G401 (cell line): ENCODE results near the gene GRWD1. TPM values are rescaled to one million over a fixed set of nuclear protein-coding genes. Genes with fewer than 3 reads are reported as not detected.
A peak's percentile ranks its signal among the peaks of the same experiment; 100 is the strongest.

ENCODE experiments used
- DNase-seq: peaks from one replicate; pipeline ENCODE4 v3.0.0-alpha.2; 2015; ENCODE audit warnings: low spot score
- in situ Hi-C: cut with HindIII; loops from 2 replicates; pipeline ENCODE4 v1.10.0; 2016; ENCODE audit warnings: low sequenced_read_pairs, mixed read lengths
- total RNA-seq: library from RNA; depleted of rRNA; stranded (reverse); fragments of >200 nt; shearing (Covaris generic); gene quantifications from 2 replicates; pipeline ENCODE4 v1.2.3, GENCODE V29; 2014

Gene GRWD1
- total RNA-seq, 1 experiment from 2014 or later: 99.8 TPM

DNA sequence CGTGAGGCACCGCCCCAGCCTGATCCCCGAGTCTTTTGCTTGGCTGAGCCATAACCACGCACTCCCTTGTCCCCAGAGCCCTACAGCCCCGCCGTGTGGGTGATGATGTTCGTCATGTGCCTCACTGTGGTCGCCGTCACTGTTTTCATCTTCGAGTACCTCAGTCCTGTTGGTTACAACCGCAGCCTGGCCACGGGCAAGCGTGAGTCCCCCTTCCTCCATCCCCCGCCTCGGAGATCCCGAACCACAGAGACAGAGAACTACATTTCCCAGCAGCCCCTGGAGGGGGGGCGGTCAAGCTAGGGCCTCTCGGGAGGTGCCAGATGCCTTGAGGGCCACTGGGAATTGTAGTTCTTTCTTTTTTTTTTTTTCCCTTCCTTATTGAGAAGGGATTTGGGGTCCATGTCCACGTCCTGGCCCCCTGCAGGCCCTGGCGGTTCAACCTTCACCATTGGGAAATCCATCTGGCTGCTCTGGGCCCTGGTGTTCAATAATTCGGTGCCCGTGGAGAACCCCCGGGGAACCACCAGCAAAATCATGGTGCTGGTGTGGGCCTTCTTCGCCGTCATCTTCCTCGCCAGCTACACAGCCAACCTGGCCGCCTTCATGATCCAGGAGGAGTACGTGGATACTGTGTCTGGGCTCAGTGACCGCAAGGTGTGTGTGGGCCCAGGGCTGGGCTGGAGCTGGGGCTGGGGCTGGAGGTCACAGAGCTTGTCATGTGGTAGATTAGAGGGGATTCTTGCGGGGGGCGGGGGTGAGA is 26.4 kb upstream of the GRWD1 start:
- in situ Hi-C loops: no loop called here
- DNase-seq: peak; percentile 65

DNA sequence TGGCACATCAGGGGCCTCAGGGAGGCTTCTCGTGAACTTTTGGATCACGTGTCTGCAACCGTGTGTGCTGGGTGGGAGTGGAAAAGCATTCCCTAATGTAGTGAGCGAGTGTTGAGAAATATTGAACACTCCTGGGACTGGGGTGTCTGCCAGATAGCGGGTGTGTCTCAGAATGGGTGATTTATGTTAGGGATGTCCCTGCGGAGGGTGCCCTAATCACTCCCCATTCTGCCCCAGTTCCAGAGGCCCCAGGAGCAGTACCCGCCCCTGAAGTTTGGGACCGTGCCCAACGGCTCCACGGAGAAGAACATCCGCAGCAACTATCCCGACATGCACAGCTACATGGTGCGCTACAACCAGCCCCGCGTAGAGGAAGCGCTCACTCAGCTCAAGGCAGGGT is 24.2 kb upstream of the GRWD1 start:
- no peak for DNase-seq
- in situ Hi-C loops: no loop called here

DNA sequence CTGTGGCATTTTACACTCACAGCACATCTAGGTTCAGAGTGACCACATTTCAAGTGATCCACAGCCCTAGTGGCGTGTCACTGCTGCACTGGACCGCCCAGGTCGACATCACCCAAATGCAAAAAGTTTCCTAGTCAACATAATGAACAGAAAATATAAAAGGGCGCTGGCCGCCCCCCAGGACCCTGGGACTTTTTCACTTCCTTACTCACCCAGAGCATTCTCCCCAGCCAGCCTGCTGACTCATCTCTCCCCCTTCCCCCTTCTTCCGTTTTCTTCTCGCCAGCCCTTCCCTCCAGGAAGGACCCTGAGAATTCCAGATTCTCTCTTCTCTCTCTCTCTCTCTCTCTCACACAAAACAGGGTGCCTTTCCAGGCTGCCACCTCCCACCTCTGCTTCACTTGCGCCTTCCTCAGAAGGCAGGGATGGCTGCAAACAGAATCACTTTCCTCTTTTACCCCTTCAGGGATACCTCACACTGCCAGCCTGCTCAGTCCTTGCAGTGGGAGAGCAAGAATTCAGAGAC is 21.0 kb upstream of the GRWD1 start:
- in situ Hi-C loops: no loop called here
- no peak for DNase-seq

DNA sequence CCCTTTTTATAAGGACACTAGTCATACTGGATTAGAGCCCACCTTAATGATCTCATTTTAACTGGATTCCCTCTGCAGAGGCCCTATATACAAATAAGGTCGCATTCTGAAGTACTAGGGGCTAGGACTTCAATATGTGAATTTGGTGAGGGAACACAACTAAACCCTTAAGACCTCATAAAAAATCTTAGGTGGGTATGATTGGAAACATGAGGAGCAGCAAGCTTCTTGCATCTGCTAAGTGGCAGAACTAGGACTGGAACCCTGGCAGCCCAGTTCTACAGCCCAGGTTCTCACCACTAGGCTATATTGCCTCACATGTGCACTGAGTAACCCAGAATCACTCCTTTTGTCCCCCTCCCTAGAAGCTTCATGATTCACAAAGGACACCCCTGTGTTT is 17.1 kb upstream of the GRWD1 start:
- no peak for DNase-seq
- in situ Hi-C loops: no loop called here

DNA sequence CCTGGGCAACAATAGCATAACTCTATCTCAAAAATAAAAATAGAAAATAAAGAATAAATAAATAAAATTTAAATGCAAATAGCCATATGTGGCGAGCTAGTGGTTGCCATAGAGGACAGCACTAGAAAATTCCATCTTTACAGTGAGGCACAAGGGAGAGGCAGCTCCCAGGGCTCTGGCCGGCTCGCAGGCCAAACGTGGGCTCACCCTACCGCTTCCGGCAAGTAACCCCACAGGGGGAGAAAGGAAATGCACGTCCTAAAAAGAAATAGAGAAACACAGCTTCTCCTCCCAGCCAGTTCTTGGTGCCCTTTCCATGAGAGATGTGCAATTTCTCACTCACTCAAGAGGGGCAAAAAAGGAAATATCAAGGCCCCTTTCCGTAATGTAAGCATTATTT is 12.4 kb upstream of the GRWD1 start:
- in situ Hi-C loops: no loop called here
- no peak for DNase-seq

DNA sequence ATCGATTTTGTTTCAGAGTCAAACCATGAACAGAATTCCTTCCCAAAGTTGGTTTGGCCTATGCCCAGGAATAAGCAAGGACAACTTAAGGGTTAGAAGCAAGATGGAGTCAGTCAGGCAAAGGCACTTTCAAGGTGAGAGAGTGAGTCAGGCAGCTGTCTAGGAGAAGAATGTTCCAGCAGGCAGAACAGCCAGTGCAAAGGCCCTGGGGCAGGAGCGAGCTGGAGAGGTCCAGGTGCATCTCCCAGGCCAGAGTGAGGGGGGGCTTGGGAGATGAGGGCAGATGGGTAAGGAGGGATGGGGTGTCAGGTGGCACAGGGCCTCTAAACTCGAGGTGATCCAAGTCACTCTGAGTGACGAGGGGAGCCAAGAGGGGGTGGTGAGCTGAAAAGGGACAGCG is 9.2 kb upstream of the GRWD1 start:
- in situ Hi-C loops: no loop called here
- no peak for DNase-seq

DNA sequence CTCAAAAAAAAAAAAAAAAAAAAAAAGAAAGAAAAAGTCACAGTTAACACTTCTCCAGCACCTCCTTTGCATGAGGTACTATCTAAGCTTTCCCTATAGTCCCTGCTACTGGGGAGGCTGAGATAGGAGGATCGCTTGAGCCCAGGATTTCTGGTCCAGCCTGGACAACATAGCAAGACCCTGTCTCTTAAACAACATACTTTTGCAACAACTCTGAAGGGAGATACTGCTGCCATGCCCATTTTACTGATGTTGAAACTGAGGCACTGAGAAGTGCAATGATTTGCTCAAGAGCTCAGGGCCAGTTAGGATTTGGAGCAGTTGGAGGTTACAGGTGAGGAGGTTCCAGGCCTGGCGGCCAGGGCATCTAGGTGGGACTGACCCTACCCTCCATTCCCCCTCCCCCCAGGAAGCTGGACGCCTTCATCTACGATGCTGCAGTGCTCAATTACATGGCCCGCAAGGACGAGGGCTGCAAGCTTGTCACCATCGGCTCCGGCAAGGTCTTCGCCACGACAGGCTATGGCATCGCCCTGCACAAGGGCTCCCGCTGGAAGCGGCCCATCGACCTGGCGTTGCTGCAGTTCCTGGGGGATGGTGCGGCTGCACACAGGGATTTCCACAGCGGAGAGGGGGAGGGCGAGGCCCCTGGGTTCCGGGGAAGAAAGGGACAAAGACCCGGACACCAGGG is 4.3 kb upstream of the GRWD1 start:
- DNase-seq: no peak
- in situ Hi-C loops: no loop called here

DNA sequence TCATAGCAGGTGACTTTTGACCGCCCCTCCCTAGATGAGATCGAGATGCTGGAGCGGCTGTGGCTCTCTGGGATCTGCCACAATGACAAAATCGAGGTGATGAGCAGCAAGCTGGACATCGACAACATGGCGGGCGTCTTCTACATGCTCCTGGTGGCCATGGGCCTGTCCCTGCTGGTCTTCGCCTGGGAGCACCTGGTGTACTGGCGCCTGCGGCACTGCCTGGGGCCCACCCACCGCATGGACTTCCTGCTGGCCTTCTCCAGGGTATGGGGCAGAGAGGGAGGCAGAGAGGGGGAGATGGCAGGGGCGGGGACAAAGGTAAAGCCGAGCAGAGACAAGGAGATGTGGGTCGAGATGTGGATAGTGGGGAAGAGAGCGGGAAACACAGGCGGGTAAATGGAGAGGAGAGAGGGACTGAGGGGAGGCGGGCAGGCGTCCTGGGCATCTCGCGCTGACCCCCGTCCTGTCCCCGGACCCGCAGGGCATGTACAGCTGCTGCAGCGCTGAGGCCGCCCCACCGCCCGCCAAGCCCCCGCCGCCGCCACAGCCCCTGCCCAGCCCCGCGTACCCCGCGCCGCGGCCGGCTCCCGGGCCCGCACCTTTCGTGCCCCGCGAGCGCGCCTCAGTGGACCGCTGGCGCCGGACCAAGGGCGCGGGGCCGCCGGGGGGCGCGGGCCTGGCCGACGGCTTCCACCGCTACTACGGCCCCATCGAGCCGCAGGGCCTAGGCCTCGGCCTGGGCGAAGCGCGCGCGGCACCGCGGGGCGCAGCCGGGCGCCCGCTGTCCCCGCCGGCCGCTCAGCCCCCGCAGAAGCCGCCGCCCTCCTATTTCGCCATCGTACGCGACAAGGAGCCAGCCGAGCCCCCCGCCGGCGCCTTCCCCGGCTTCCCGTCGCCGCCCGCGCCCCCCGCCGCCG is 3.4 kb upstream of the GRWD1 start:
- in situ Hi-C loops: no loop called here
- no peak for DNase-seq

DNA sequence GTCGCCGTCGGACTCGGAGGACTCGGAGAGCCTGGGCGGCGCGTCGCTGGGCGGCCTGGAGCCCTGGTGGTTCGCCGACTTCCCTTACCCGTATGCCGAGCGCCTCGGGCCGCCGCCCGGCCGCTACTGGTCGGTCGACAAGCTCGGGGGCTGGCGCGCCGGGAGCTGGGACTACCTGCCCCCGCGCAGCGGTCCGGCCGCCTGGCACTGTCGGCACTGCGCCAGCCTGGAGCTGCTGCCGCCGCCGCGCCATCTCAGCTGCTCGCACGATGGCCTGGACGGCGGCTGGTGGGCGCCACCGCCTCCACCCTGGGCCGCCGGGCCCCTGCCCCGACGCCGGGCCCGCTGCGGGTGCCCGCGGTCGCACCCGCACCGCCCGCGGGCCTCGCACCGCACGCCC is 2.5 kb upstream of the GRWD1 start:
- no peak for DNase-seq
- in situ Hi-C loops: no loop called here

DNA sequence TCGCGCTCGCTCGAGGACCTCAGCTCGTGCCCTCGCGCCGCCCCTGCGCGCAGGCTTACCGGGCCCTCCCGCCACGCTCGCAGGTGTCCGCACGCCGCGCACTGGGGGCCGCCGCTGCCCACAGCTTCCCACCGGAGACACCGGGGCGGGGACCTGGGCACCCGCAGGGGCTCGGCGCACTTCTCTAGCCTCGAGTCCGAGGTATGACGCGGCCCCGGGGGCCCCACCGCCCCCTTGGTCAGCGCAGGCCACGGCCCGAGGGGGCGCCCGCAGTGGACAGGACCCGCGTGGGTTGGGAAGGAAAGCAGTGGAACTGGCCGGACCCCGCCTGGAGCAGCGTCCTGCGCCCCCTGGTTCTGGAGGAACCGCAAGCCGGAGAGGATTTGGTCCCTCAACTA is 2.1 kb upstream of the GRWD1 start:
- no peak for DNase-seq
- in situ Hi-C loops: no loop called here

DNA sequence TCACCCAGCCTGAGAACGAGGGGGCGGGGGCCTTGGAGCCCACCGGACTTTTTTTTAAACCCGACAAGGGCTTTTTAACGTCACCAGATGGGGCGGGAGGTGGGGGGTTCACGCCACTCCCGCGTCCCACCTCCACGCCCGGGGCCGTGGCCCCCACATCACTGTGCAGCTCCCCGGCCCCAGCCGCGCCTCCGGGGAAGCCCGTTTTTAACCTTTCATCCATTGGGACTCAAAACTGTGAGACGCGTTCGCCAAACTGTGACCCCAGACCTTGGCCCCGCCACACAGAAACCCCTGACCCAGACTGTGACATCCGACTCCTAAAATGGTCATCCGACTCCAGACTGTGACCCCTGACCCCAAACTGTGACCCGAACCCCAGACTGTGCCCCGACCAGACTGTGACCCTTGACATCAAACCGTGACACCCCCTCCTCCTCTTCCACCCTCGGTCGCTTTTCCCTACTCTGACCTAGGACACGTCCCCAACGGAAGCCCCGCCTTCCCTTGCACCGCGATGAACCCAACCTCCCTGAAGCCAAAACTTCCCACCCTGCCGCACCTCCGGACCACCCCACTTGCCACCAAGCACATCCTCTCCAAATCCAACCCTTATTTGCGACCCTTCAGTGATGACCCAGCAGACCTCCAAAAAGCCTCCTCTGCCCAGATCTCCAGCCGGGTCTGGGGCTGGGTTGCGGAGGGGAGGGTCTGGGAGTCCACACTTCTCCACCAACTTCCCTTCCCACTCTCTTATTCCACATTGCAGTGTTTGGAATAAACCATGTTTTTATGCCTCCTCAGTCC is 1.5 kb upstream of the GRWD1 start:
- in situ Hi-C loops: no loop called here
- no peak for DNase-seq

DNA sequence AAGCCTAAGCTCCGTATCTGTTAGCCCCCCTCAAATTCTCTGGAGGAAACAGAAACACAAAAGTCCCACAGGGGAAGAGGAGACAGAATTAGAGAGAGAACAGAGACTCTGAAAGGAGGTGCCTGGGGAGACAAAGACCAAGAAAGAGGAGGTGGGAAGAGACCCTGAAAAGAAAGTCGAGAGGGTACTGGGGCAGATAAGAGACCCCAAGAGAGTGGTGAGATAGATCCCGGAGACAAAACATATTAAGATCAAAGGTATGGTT is 915 bp upstream of the GRWD1 start:
- in situ Hi-C loops: no loop called here
- no peak for DNase-seq

DNA sequence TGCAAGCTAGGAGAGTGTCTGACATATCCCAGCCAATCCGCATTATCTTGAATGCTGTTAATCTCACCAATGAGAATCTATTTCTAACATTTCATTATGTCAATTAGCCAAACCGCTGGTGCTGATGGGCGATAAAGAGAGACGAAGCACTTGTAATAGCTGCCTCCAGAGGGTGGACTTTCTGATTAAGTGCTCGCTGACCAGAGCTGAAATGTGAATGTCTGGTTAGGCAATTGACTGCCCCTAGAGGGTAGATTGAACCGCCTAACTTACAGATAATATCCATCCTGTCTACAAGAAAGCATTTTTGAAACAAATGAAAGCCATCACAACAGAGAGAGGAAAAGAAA is 552 bp upstream of the GRWD1 start:
- no peak for DNase-seq
- in situ Hi-C loops: no loop called here

DNA sequence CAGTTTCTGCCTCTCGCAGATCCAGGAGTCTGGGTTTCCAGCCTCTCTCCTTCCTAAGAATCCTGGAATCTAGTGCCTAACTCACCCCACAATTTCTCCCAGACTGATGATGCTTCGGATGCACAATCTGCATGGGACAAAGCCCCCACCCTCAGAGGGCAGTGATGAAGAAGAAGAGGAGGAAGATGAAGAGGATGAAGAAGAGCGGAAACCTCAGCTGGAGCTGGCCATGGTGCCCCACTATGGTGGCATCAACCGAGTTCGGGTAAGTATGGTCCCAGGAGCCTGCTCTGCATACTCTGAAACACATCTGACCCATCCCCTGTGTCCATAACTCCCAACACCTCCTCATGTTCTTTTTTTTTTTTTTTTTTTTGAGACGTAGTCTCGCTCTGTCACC is 796 bp downstream of the GRWD1 start:
- in situ Hi-C loops: no loop called here

DNA sequence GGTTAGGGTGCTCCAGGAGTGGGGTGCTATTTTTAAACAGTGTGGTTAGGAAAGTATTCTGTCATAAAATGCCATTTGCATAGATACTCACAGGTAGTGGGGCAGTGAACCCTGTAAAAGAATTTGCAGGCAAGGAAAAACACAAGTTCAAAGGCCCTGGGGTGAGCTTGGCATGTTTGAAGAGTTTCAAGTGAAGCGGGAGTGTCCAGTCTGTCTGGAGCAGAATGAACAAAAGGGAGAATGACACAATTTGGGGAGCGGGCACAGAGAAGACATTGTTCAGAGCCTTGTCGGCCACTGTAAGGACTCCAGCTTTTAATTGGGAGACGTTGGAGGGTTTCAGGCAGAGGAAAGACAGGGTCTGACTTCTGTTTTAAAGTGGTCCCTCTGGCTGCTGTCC is 2.8 kb downstream of the GRWD1 start:
- in situ Hi-C loops: no loop called here
- DNase-seq: no peak

More for the DNA sequence above, 796 bp downstream of the GRWD1 start:
- no peak for DNase-seq

DNA sequence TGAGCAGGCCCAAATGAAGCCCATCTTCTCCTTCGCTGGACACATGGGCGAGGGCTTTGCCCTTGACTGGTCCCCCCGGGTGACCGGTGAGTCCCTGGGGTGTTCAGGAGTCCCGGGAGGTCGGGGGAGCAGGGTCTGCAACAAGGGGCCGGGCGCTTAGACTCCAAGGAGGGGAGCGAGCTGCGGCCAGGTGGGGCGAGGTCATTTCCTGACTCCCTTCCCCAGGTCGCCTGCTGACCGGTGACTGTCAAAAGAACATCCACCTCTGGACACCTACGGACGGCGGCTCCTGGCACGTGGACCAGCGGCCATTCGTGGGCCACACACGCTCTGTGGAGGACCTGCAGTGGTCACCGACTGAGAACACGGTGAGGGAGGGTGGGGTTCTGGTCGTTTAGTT is 4.7 kb downstream of the GRWD1 start:
- in situ Hi-C loops: no loop called here
- DNase-seq: no peak

DNA sequence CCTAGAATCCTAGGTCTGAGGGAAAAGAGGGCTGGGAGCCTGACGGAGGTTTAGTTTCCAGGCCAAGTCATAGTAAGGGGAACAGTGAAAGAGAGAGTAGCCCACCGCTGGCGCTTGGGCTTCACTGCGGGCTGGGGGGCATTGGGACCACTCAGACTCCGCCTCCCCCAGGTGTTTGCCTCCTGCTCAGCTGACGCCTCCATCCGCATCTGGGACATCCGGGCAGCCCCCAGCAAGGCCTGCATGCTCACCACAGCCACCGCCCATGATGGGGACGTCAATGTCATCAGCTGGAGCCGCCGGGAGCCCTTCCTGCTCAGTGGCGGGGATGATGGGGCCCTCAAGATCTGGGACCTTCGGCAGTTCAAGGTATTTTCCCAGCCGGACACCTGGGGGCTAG is 5.1 kb downstream of the GRWD1 start:
- in situ Hi-C loops: no loop called here
- DNase-seq: no peak

DNA sequence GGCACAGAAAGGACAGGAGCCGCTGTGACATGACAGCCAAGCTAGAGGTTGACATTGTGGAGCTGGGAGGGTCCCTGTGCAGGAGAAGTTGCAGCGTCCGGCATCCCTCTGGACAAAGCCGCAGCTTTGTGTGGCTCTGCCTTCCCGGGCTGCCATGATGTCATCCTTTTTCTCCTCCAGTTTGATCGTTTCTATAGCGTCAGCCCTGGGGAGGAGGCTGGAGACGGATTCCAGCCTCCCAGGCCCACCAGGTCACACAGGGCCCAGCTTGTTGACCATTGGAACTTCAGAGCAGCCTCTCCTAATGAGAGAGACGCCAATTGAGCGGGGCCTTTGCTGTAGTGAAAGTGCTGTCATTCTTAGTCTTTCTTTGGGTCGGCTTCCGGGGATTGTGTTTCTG is 5.8 kb downstream of the GRWD1 start:
- in situ Hi-C loops: no loop called here
- no peak for DNase-seq
